ENCODE results near the gene ZNF560.

ZNF560 gene

GRCh38 chr19:9436358-9436757 lies 62.1 kb downstream of the ZNF560 start:
- DNase-seq = no peak

- peak in 55 of 56 donors; percentile 11 to 91 (median 72) for DNase-seq
Observed at GRCh38 chr19:9435279-9436268, 62.8 kb downstream of the ZNF560 start, which contains the start of gene ZNF266. Gene ZNF266, minus strand, starts transcription at chr19:9435573. Its CDS starts 15,484 bp downstream, at chr19:9420089.

- DNase-seq = peak in 9 of 56 donors; percentile 0 to 20 (median 1)
Observed at GRCh38 chr19:9431475-9431874, 66.9 kb downstream of the ZNF560 start.

- DNase-seq = no peak
Observed at GRCh38 chr19:9430444-9430843, 68.0 kb downstream of the ZNF560 start.

- DNase-seq = no peak
Observed at GRCh38 chr19:9427941-9428340, 70.5 kb downstream of the ZNF560 start.
